OCI-LY7 (cell line): ENCODE data around the gene STK32C. TPM values are rescaled to one million over a fixed set of nuclear protein-coding genes. Genes with fewer than 3 reads are reported as not detected.
A peak's percentile ranks its signal among the peaks of the same experiment; 100 is the strongest.
"Not testable (repeated sequence)": the region's sequence is repeated elsewhere in the genome, so short reads cannot be mapped to it uniquely, and the experiment has no call there.

Experiments used
- BruUV-seq: library from RNA; stranded (reverse); fragments of 400-500 nt; replicated peaks from 2 replicates; lab custom pipeline; 2021; lab: Mats Ljungman, UMichigan
- CTCF ChIA-PET: fragments of 300-600 bp; sonication (Branson Sonifier 250); formaldehyde crosslinking; loops from one replicate; lab custom pipeline; 2022; ENCODE audit warnings: antibody characterized with exemption; ENCODE audit not compliant: unreplicated experiment; lab: Charles Lee
- POLR2A ChIA-PET: fragments of 300-600 bp; sonication (Branson Sonifier 250); formaldehyde crosslinking; loops from one replicate; lab custom pipeline; 2022; ENCODE audit warnings: antibody characterized with exemption; lab: Charles Lee
- DNase-seq: peaks from one replicate; pipeline ENCODE4 v3.0.0-alpha.2; 2015; ENCODE audit warnings: low spot score
- H2AFZ ChIP-seq: fragments of 200-600 bp; sonication (generic), shearing (Covaris generic); 2 replicates; pipeline ENCODE4 v1.6.1; 2014; ENCODE audit warnings: mild to moderate bottlenecking, antibody characterized with exemption, low read length, moderate library complexity
- H3K27ac ChIP-seq: fragments of 200-600 bp; sonication (generic); 2 replicates; pipeline ENCODE4 v1.5.1; 2014; ENCODE audit warnings: mixed run types, low read depth, mild to moderate bottlenecking, moderate library complexity, low read length, inconsistent platforms; ENCODE audit not compliant: poor library complexity, severe bottlenecking
- H3K36me3 ChIP-seq: fragments of 200-600 bp; sonication (generic); 2 replicates; pipeline ENCODE4 v1.6.1; 2014; ENCODE audit warnings: mild to moderate bottlenecking, antibody characterized with exemption, low read length, moderate library complexity, mixed read lengths; ENCODE audit not compliant: insufficient read depth
- H3K4me1 ChIP-seq: fragments of 200-600 bp; sonication (generic); 2 replicates; pipeline ENCODE4 v1.5.1; 2014; ENCODE audit warnings: mild to moderate bottlenecking, low read length; ENCODE audit not compliant: insufficient read depth, poor library complexity, severe bottlenecking
- H3K4me2 ChIP-seq: fragments of 200-600 bp; sonication (generic); 2 replicates; pipeline ENCODE4 v1.6.1; 2014; ENCODE audit warnings: mild to moderate bottlenecking, low read length
- H3K4me3 ChIP-seq: fragments of 200-600 bp; sonication (generic); 2 replicates; pipeline ENCODE4 v1.5.1; 2014; ENCODE audit warnings: mild to moderate bottlenecking, low read depth, low read length; ENCODE audit not compliant: poor library complexity, severe bottlenecking
- H3K79me2 ChIP-seq: fragments of 200-600 bp; sonication (generic); 2 replicates; pipeline ENCODE4 v1.6.1; 2016; ENCODE audit warnings: low read depth, mild to moderate bottlenecking, low read length, moderate library complexity, mixed read lengths; ENCODE audit not compliant: insufficient read depth
- H3K9me2 ChIP-seq: fragments of 200-600 bp; sonication (generic); 2 replicates; pipeline ENCODE4 v1.6.1; 2016; ENCODE audit warnings: mild to moderate bottlenecking, low read length, mixed read lengths; ENCODE audit not compliant: insufficient read depth
- H3K9me3 ChIP-seq: fragments of 200-600 bp; sonication (generic); 2 replicates; pipeline ENCODE4 v1.6.1; 2014; ENCODE audit warnings: mild to moderate bottlenecking, mixed run types, low read length, mixed read lengths
- H4K20me1 ChIP-seq: fragments of 200-600 bp; sonication (generic); 2 replicates; pipeline ENCODE4 v1.6.1; 2014; ENCODE audit warnings: mild to moderate bottlenecking, antibody characterized with exemption, low read length, moderate library complexity, mixed read lengths; ENCODE audit not compliant: insufficient read depth
- EZH2phosphoT487 ChIP-seq: fragments of 200-600 bp; sonication (generic); IDR thresholded peaks from 2 replicates; pipeline ENCODE4 v1.6.1; 2018; ENCODE audit warnings: low read depth, borderline replicate concordance, mild to moderate bottlenecking, mixed run types, antibody characterized with exemption, low read length, moderate library complexity, mixed read lengths
- intact Hi-C: fragments of 100-400 bp; cut with micrococcal nuclease; formaldehyde crosslinking; loops from one replicate; pipeline ENCODE4 v1.10.0; 2022; ENCODE audit not compliant: unreplicated experiment
- total RNA-seq, 2 experiments: library from RNA; depleted of rRNA in 1 of 2; stranded (reverse); fragments of >200 nt in 1 of 2; shearing (Covaris generic) in 1 of 2; gene quantifications; 2 replicates each; pipeline ENCODE4 v1.2.3, GENCODE V29; 2014 to 2022
- TF ChIP-seq, protein P1 (sequence below): fragments of 200-600 bp; sonication (generic); conservative IDR thresholded peaks from 2 replicates; pipeline ENCODE4 v1.5.1; 2014; ENCODE audit warnings: mild to moderate bottlenecking, antibody characterized with exemption, low read length, moderate library complexity, mixed read lengths

Gene STK32C
- total RNA-seq, 2 experiments from 2014 or later: 13.1 to 30.4 TPM

DNA sequence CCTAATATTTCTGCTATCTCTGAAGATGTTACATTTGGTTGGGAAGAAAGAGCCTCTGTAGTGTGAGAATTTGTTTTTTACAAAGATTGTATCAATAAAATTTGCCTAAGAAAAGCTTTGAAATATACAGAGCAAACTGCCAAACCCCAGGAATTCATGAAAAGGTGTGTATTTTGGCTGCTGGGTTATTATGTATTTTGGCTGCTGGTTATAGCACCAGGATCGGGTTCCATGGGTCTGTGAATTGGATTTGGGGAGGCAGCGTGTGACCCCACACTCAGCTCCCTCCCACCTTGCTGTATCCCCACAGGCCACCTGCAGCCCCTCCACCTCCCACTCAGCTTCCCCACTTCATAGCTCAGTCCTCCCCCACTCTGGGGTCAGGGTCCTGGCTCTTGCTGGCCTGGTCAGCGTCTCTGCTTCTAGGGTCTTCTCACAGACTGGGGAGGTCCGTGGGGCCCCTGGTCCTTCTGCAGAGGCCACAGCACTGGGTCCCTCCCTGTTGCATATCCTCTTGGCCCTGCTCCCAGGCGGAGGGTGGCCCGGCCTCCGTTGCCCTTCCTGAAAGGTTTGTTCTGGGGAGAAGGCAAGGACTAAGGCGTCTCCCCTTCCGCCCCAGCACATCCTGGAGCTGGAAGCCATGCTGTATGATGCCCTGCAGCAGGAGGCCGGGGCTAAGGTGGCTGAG is 145.0 kb downstream of the STK32C start:
- Histone ChIP-seq H3K4me1 (peaks cover 43% of the 10 kb centered on the region), H3K9me2 (no peaks in the 10 kb centered on the region), H3K27ac (peak overlapping the region; percentile 90), H4K20me1 (no peaks in the 10 kb centered on the region), H3K4me3 (peak overlapping the region; percentile 64), H3K9me3 (no peaks in the 10 kb centered on the region), H3K36me3 (no peaks in the 10 kb centered on the region), H2AFZ (peak overlapping the region; percentile 15; the same call in 1 of the 2 replicates), H3K4me2 (peak overlapping the region; percentile 75), H3K79me2 (no peaks in the 10 kb centered on the region)
- ChIA-PET POLR2A (interaction anchor here (0.7 to 1.2 kb wide), 2 partner anchors 146 to 168 kb away, joined by 3 read pairs; no protein-coding TSS in a partner anchor), CTCF (interaction anchor here (0.5 to 0.6 kb wide), 2 partner anchors 317 to 843 kb away, joined by 3 read pairs; no protein-coding TSS in a partner anchor)
- TF ChIP-seq, protein P1, sequence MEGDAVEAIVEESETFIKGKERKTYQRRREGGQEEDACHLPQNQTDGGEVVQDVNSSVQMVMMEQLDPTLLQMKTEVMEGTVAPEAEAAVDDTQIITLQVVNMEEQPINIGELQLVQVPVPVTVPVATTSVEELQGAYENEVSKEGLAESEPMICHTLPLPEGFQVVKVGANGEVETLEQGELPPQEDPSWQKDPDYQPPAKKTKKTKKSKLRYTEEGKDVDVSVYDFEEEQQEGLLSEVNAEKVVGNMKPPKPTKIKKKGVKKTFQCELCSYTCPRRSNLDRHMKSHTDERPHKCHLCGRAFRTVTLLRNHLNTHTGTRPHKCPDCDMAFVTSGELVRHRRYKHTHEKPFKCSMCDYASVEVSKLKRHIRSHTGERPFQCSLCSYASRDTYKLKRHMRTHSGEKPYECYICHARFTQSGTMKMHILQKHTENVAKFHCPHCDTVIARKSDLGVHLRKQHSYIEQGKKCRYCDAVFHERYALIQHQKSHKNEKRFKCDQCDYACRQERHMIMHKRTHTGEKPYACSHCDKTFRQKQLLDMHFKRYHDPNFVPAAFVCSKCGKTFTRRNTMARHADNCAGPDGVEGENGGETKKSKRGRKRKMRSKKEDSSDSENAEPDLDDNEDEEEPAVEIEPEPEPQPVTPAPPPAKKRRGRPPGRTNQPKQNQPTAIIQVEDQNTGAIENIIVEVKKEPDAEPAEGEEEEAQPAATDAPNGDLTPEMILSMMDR: no peak
- no peak for TF ChIP-seq EZH2phosphoT487
- no TSS peak for BruUV-seq
- DNase-seq: no peak
- intact Hi-C loops: loop anchor here (5.0 to 10.0 kb wide), 3 partner anchors 170 to 285 kb away; partner anchors contain the start of gene LRRC27

DNA sequence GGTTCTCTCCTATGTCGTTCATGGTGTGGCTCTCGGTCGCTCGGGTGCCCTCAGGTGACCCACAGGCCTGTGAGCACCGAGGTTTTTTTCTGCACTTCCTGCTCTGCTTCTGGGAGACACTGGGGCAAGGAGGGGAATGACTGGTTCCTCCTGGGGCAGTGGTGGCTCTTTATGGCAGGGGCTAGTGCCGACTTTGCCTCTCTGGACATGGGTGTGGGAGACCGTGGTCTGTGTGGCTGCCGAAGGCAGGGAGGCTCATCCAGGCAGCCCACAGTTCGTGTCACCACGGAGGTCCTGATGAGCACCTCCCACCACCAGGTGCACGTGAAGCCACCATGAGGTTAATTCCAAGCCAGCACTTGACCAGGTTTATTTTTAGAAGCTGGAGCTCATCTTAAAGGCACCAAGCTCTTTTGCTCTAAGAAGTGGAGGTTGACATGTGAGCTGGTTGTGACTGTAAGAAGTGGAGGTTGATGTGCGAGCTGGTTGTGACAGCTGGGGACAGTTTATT is 145.7 kb downstream of the STK32C start:
- H3K4me1 ChIP-seq: peaks cover 43% of the 10 kb centered on the region
- DNase-seq: peak; percentile 67
- POLR2A ChIA-PET: interaction anchor here (0.6 to 1.2 kb wide), 2 partner anchors 169 to 171 kb away, joined by 3 to 5 read pairs; no protein-coding TSS in a partner anchor
- CTCF ChIA-PET: interaction anchor here (0.6 kb wide), 1 partner anchor 317 kb away, joined by 3 read pairs; no protein-coding TSS in a partner anchor
- peak overlapping the region; percentile 90 for H3K27ac ChIP-seq
- no peaks in the 10 kb centered on the region for H3K79me2 ChIP-seq
- no peaks in the 10 kb centered on the region for H3K9me3 ChIP-seq
- no peaks in the 10 kb centered on the region for H3K9me2 ChIP-seq
- no peak for TF ChIP-seq EZH2phosphoT487
- peak overlapping the region; percentile 75 for H3K4me2 ChIP-seq
- peak overlapping the region; percentile 15; the same call in 1 of the 2 replicates for H2AFZ ChIP-seq
- no TSS peak for BruUV-seq
- intact Hi-C loops: loop anchor here (5.0 to 10.0 kb wide), 3 partner anchors 170 to 285 kb away; partner anchors contain the start of gene LRRC27
- no peaks in the 10 kb centered on the region for H3K36me3 ChIP-seq
- H3K4me3 ChIP-seq: peak overlapping the region; percentile 64
- H4K20me1 ChIP-seq: no peaks in the 10 kb centered on the region

DNA sequence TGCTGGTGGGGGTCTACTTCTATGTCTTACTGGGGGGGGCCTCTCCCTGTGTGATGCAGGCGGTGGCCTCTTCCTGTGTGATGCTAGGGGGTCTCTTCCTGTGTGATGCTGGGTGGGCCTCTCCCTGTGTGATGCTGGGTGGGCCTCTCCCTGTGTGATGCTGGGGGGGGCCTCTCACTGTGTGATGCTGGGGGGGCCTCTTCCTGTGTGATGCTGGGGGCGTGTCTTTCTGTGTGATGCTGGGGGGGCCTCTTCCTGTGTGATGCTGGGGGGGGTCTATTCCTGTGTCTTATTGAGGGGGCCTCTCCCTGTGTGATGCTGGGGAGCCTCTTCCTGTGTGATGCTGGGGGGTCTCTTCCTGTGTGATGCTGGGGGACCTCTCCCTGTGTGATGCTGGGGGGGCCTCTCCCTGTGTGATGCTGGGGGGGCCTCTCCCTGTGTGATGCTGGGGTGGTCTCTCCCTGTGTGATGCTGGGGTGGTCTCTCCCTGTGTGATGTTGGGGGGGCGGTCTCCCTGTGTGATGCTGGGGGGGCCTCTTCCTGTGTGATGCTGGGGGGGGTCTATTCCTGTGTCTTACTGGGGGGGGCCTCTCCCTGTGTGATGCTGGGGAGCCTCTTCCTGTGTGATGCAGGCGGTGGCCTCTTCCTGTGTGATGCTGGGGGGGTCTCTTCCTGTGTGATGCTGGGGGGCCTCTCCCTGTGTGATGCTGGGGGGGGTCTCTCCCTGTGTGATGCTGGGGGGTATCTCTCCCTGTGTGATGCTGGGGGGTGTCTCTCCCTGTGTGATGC is 146.7 kb downstream of the STK32C start:
- BruUV-seq, CTCF ChIA-PET: not testable (repeated sequence)
- POLR2A ChIA-PET: interaction anchor here (0.6 kb wide), 2 partner anchors 172 to 1248 kb away, joined by 3 to 5 read pairs; no protein-coding TSS in a partner anchor

DNA sequence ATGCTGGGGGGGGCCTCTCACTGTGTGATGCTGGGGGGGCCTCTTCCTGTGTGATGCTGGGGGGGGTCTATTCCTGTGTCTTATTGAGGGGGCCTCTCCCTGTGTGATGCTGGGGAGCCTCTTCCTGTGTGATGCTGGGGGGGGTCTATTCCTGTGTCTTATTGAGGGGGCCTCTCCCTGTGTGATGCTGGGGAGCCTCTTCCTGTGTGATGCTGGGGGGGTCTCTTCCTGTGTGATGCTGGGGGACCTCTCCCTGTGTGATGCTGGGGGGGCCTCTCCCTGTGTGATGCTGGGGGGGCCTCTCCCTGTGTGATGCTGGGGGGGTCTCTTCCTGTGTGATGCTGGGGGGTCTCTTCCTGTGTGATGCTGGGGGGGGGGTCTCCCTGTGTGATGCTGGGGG is 147.5 kb downstream of the STK32C start:
- Histone ChIP-seq H3K4me1 (peaks cover 43% of the 10 kb centered on the region), H3K27ac (peak overlapping the region; percentile 85), H3K4me2 (peak overlapping the region; percentile 55; the same call in 1 of the 2 replicates)
- H3K9me3 ChIP-seq, H3K36me3 ChIP-seq, DNase-seq, H2AFZ ChIP-seq, H3K9me2 ChIP-seq, POLR2A ChIA-PET, H3K79me2 ChIP-seq, BruUV-seq, H3K4me3 ChIP-seq, CTCF ChIA-PET, H4K20me1 ChIP-seq: not testable (repeated sequence)
- intact Hi-C loops: loop anchor here (5.0 to 10.0 kb wide), 3 partner anchors 172 to 287 kb away; partner anchors contain the start of gene LRRC27

More for the DNA sequence above, 146.7 kb downstream of the STK32C start:
- not testable (repeated sequence) for H3K4me2 ChIP-seq, H3K4me3 ChIP-seq, H3K9me3 ChIP-seq, H2AFZ ChIP-seq, H3K36me3 ChIP-seq, H4K20me1 ChIP-seq, H3K79me2 ChIP-seq, H3K9me2 ChIP-seq, DNase-seq
- peaks cover 43% of the 10 kb centered on the region for H3K4me1 ChIP-seq
- intact Hi-C loops: loop anchor here (5.0 to 10.0 kb wide), 3 partner anchors 171 to 286 kb away; partner anchors contain the start of gene LRRC27
- peak overlapping the region; percentile 90 for H3K27ac ChIP-seq
